ENCODE results near the gene PDCD7.
"Not testable (repeated sequence)": the region's sequence is repeated elsewhere in the genome, so short reads cannot be mapped to it uniquely, and the experiment has no call there.

Gene PDCD7

GRCh38 chr15:65133548-65134200 is at the start of gene PDCD7:
TSS of gene PDCD7 (minus strand) at chr15:65133808. CDS start at chr15:65133781, 27 bp downstream.
- in situ Hi-C loops (cut with MboI; ENCODE audit: low sequenced_read_pairs) = no loop called here

GRCh38 chr15:65182538-65182937 is 48.9 kb upstream of the PDCD7 start:
- in situ Hi-C loops (cut with MboI; ENCODE audit: low sequenced_read_pairs) = no loop called here

GRCh38 chr15:65181582-65182353 is 48.2 kb upstream of the PDCD7 start:
- in situ Hi-C loops (cut with MboI; ENCODE audit: low sequenced_read_pairs) = not testable (repeated sequence)

- in situ Hi-C loops (cut with MboI; ENCODE audit: low sequenced_read_pairs) = no loop called here
These were observed 46.6 kb upstream of the PDCD7 start for GRCh38 chr15:65180167-65180566.

GRCh38 chr15:65177901-65178300 is 44.3 kb upstream of the PDCD7 start:
- in situ Hi-C loops (cut with MboI; ENCODE audit: low sequenced_read_pairs) = no loop called here

- in situ Hi-C loops (cut with MboI; ENCODE audit: low sequenced_read_pairs) = no loop called here
These were observed 42.4 kb upstream of the PDCD7 start for GRCh38 chr15:65176056-65176455.

- in situ Hi-C loops (cut with MboI; ENCODE audit: low sequenced_read_pairs) = no loop called here
These were observed 41.9 kb upstream of the PDCD7 start for GRCh38 chr15:65175511-65175910.

- in situ Hi-C loops (cut with MboI; ENCODE audit: low sequenced_read_pairs) = no loop called here
These were observed 40.9 kb upstream of the PDCD7 start for GRCh38 chr15:65174509-65174908.

- in situ Hi-C loops (cut with MboI; ENCODE audit: low sequenced_read_pairs) = no loop called here
These were observed 38.9 kb upstream of the PDCD7 start for GRCh38 chr15:65172531-65172930.

GRCh38 chr15:65171428-65171827 is 37.8 kb upstream of the PDCD7 start:
- in situ Hi-C loops (cut with MboI; ENCODE audit: low sequenced_read_pairs) = no loop called here

GRCh38 chr15:65165875-65166274 is 32.3 kb upstream of the PDCD7 start:
- in situ Hi-C loops (cut with MboI; ENCODE audit: low sequenced_read_pairs) = no loop called here

GRCh38 chr15:65164139-65164538 is 30.5 kb upstream of the PDCD7 start:
- in situ Hi-C loops (cut with MboI; ENCODE audit: low sequenced_read_pairs) = no loop called here

- in situ Hi-C loops (cut with MboI; ENCODE audit: low sequenced_read_pairs) = no loop called here
These were observed 29.4 kb upstream of the PDCD7 start for GRCh38 chr15:65163041-65163440.

- in situ Hi-C loops (cut with MboI; ENCODE audit: low sequenced_read_pairs) = no loop called here
These were observed 23.1 kb upstream of the PDCD7 start for GRCh38 chr15:65156692-65157091.

GRCh38 chr15:65154720-65155119 is 21.1 kb upstream of the PDCD7 start:
- in situ Hi-C loops (cut with MboI; ENCODE audit: low sequenced_read_pairs) = no loop called here

- in situ Hi-C loops (cut with MboI; ENCODE audit: low sequenced_read_pairs) = no loop called here
These were observed 14.3 kb upstream of the PDCD7 start for GRCh38 chr15:65147902-65148301.

GRCh38 chr15:65146438-65146837 is 12.8 kb upstream of the PDCD7 start:
- in situ Hi-C loops (cut with MboI; ENCODE audit: low sequenced_read_pairs) = no loop called here

GRCh38 chr15:65138631-65139030 is 5.0 kb upstream of the PDCD7 start:
- in situ Hi-C loops (cut with MboI; ENCODE audit: low sequenced_read_pairs) = not testable (repeated sequence)

GRCh38 chr15:65137893-65138292 is 4.3 kb upstream of the PDCD7 start:
- in situ Hi-C loops (cut with MboI; ENCODE audit: low sequenced_read_pairs) = not testable (repeated sequence)

- in situ Hi-C loops (cut with MboI; ENCODE audit: low sequenced_read_pairs) = not testable (repeated sequence)
These were observed 3.5 kb upstream of the PDCD7 start for GRCh38 chr15:65137089-65137488.

- in situ Hi-C loops (cut with MboI; ENCODE audit: low sequenced_read_pairs) = no loop called here
These were observed 930 bp upstream of the PDCD7 start for GRCh38 chr15:65134538-65134937.

GRCh38 chr15:65132878-65133547 is 595 bp downstream of the PDCD7 start:
- in situ Hi-C loops (cut with MboI; ENCODE audit: low sequenced_read_pairs) = no loop called here

Measured in hTERT RPE-1 (cell line).